Vagina (tissue), 2 donors: ENCODE data around the gene SDCBP2. TPM values are rescaled to one million over a fixed set of nuclear protein-coding genes. Genes with fewer than 3 reads are reported as not detected.

Experiments
- DNase-seq, 2 donors: peaks; one replicate each; pipeline ENCODE4 v3.0.0-alpha.2; 2017; ENCODE audit errors: extremely low spot score in 2 of 2
- H3K27ac ChIP-seq: fragments of 200-600 bp; sonication (generic); one replicate; pipeline ENCODE4 v1.5.1; 2019
- H3K27me3 ChIP-seq: fragments of 200-600 bp; sonication (generic); one replicate; pipeline ENCODE4 v1.5.1; 2019
- H3K36me3 ChIP-seq, 2 donors: fragments of 200-600 bp; sonication (generic); one replicate each; pipeline ENCODE4 v1.5.1; 2017 to 2019
- H3K4me1 ChIP-seq: fragments of 200-600 bp; sonication (generic); one replicate; pipeline ENCODE4 v1.5.1; 2019
- H3K4me3 ChIP-seq, 2 donors: fragments of 200-600 bp; sonication (generic); 1 replicate in 1 of 2; 2 replicates in 1 of 2; pipeline ENCODE4 v1.5.1; 2016 to 2019
- H3K9me3 ChIP-seq: fragments of 200-600 bp; sonication (generic); one replicate; pipeline ENCODE4 v1.5.1; 2019
- CTCF ChIP-seq, 3 experiments: fragments of 450-650 bp in 2 of 3; fragments of 200-600 bp in 1 of 3; sonication (generic) in 1 of 3; IDR thresholded peaks; one replicate each; pipeline ENCODE4 v1.5.1; 2017 to 2019; ENCODE audit warnings: antibody characterized with exemption in 3 of 3, mild to moderate bottlenecking in 2 of 3, moderate library complexity in 2 of 3
- POLR2A ChIP-seq, 2 donors: fragments of 450-650 bp; IDR thresholded peaks; one replicate each; pipeline ENCODE4 v1.6.1; 2017; ENCODE audit warnings: antibody characterized with exemption in 2 of 2, mild to moderate bottlenecking in 2 of 2, moderate library complexity in 2 of 2
- POLR2AphosphoS5 ChIP-seq, 2 donors: sonication (generic); formaldehyde crosslinking; IDR thresholded peaks; one replicate each; pipeline ENCODE4 v1.9.0; 2017; ENCODE audit warnings: antibody characterized with exemption in 2 of 2, mild to moderate bottlenecking in 2 of 2, low read depth in 1 of 2; ENCODE audit not compliant: insufficient read depth in 1 of 2
- intact Hi-C: fragments of 100-400 bp; cut with DNase I; formaldehyde crosslinking; loops from one replicate; pipeline ENCODE4 v1.15.1; 2023
- total RNA-seq: library from RNA; depleted of rRNA; stranded (reverse); fragments of >200 nt; gene quantifications from one replicate; pipeline ENCODE4 v1.2.3, GENCODE V29; 2016

The SDCBP2 gene
- total RNA-seq, 1 donor from 2014 or later = 43.5 TPM

- TF ChIP-seq POLR2A (IDR thresholded peaks at IDR 0.05) (no peak), POLR2AphosphoS5 (IDR thresholded peaks at IDR 0.05; ENCODE audit: insufficient read depth in 1 of 2, low read depth in 1 of 2) (no peak), CTCF (IDR thresholded peaks at IDR 0.05) (no peak)
- H3K27me3 ChIP-seq = no peaks in the 10 kb centered on the region
- H3K9me3 ChIP-seq = no peaks in the 10 kb centered on the region
- no peak overlapping the region for H3K4me3 ChIP-seq
- H3K27ac ChIP-seq = no peak overlapping the region
- no peaks in the 10 kb centered on the region for H3K4me1 ChIP-seq
- intact Hi-C loops = loop anchor here (5.0 kb wide), 1 partner anchor 141 kb away; no protein-coding TSS in a partner anchor
- no peak for DNase-seq
- H3K36me3 ChIP-seq = no peaks in the 10 kb centered on the region
These were observed 22.4 kb downstream of the SDCBP2 start for GRCh38 chr20:1306316-1307135.

GRCh38 chr20:1305712-1306111, 23.2 kb downstream of the SDCBP2 start:
- Histone ChIP-seq H3K36me3 (no peaks in the 10 kb centered on the region), H3K27me3 (no peaks in the 10 kb centered on the region), H3K4me1 (no peaks in the 10 kb centered on the region), H3K27ac (no peak overlapping the region), H3K4me3 (no peak overlapping the region), H3K9me3 (no peaks in the 10 kb centered on the region)
- intact Hi-C loops = loop anchor here (5.0 kb wide), 1 partner anchor 142 kb away; no protein-coding TSS in a partner anchor
- DNase-seq = no peak
- TF ChIP-seq CTCF (IDR thresholded peaks at IDR 0.05) = no peak
- TF ChIP-seq POLR2A (IDR thresholded peaks at IDR 0.05) = no peak

GRCh38 chr20:1304710-1305515, 24.0 kb downstream of the SDCBP2 start:
- no peak overlapping the region for H3K27ac ChIP-seq
- H3K4me3 ChIP-seq = no peak overlapping the region
- TF ChIP-seq CTCF (IDR thresholded peaks at IDR 0.05) = no peak
- no peak for TF ChIP-seq POLR2AphosphoS5 (IDR thresholded peaks at IDR 0.05; ENCODE audit: insufficient read depth in 1 of 2, low read depth in 1 of 2)
- TF ChIP-seq POLR2A (IDR thresholded peaks at IDR 0.05) = no peak
- intact Hi-C loops = loop anchor here (5.0 kb wide), 1 partner anchor 142 kb away; no protein-coding TSS in a partner anchor
- no peaks in the 10 kb centered on the region for H3K4me1 ChIP-seq
- no peaks in the 10 kb centered on the region for H3K9me3 ChIP-seq
- no peaks in the 10 kb centered on the region for H3K27me3 ChIP-seq
- H3K36me3 ChIP-seq = no peaks in the 10 kb centered on the region
- no peak for DNase-seq

- DNase-seq = no peak
- H3K4me3 ChIP-seq = no peak overlapping the region
- H3K9me3 ChIP-seq = no peaks in the 10 kb centered on the region
- H3K36me3 ChIP-seq = no peaks in the 10 kb centered on the region
- no peaks in the 10 kb centered on the region for H3K27me3 ChIP-seq
- no peak for TF ChIP-seq POLR2A (IDR thresholded peaks at IDR 0.05)
- TF ChIP-seq CTCF (IDR thresholded peaks at IDR 0.05) = no peak
- no peak for TF ChIP-seq POLR2AphosphoS5 (IDR thresholded peaks at IDR 0.05; ENCODE audit: insufficient read depth in 1 of 2, low read depth in 1 of 2)
- H3K27ac ChIP-seq = no peak overlapping the region
- intact Hi-C loops = no loop called here
- no peaks in the 10 kb centered on the region for H3K4me1 ChIP-seq
These were observed 26.0 kb downstream of the SDCBP2 start for GRCh38 chr20:1302685-1303541.
